Esophagus muscularis mucosa (tissue), 4 donors: Measurements from ENCODE around the gene C5AR1. TPM values are rescaled to one million over a fixed set of nuclear protein-coding genes. Genes with fewer than 3 reads are reported as not detected.
"Not testable (repeated sequence)": the region's sequence is repeated elsewhere in the genome, so short reads cannot be mapped to it uniquely, and the experiment has no call there.

Experiments
- DNase-seq: peaks from one replicate; pipeline ENCODE4 v3.0.0-alpha.2; 2017; ENCODE audit errors: extremely low spot score
- H3K27ac ChIP-seq, 4 donors: fragments of 200-600 bp; sonication (generic); replicated peaks in 1 of 4; 1 replicate in 3 of 4; 2 replicates in 1 of 4; pipeline ENCODE4 v1.5.1; 2016 to 2019; ENCODE audit warnings: mild to moderate bottlenecking in 1 of 4
- H3K27me3 ChIP-seq, 4 donors: fragments of 200-600 bp; sonication (generic); one replicate each; pipeline versions ENCODE4 v1.5.1 to v1.6.0; 2016 to 2019
- H3K36me3 ChIP-seq, 4 donors: fragments of 200-600 bp; sonication (generic); one replicate each; pipeline ENCODE4 v1.5.1; 2016 to 2019
- H3K4me1 ChIP-seq, 4 donors: fragments of 200-600 bp; sonication (generic); one replicate each; pipeline ENCODE4 v1.5.1; 2016 to 2019
- H3K4me3 ChIP-seq, 4 donors: fragments of 200-600 bp; sonication (generic); 1 replicate in 2 of 4; 2 replicates in 2 of 4; pipeline ENCODE4 v1.5.1; 2016 to 2019; ENCODE audit warnings: mild to moderate bottlenecking in 4 of 4, moderate library complexity in 1 of 4
- H3K9me3 ChIP-seq, 4 donors: fragments of 200-600 bp; sonication (generic); 1 replicate in 3 of 4; 2 replicates in 1 of 4; pipeline ENCODE4 v1.5.1; 2016 to 2019
- EP300 ChIP-seq: sonication (generic); formaldehyde crosslinking; IDR thresholded peaks from one replicate; pipeline ENCODE4 v1.6.1; 2017; ENCODE audit warnings: antibody characterized with exemption
- POLR2A ChIP-seq: fragments of 450-650 bp; IDR thresholded peaks from one replicate; pipeline ENCODE4 v1.6.1; 2017; ENCODE audit warnings: antibody characterized with exemption, moderate library complexity, mild to moderate bottlenecking, low read depth
- POLR2AphosphoS5 ChIP-seq, 2 donors: sonication (generic); formaldehyde crosslinking; IDR thresholded peaks; one replicate each; pipeline ENCODE4 v1.6.1; 2017; ENCODE audit warnings: antibody characterized with exemption in 2 of 2
- WGBS: methylation state at CpG from one replicate; pipeline ENCODE4 v1.1.5; 2018; 5-methylcytosine and 5-hydroxymethylcytosine counted together
- intact Hi-C: fragments of 100-400 bp; cut with DNase I; formaldehyde crosslinking; loops from one replicate; pipeline ENCODE4 v1.15.1; 2023
- total RNA-seq, 4 donors: library from RNA; depleted of rRNA; stranded (reverse); fragments of >200 nt; gene quantifications; one replicate each; pipeline versions ENCODE4 v1.1.0 to v1.2.1, GENCODE V29; 2016
- TF ChIP-seq, protein P1 (sequence below), 3 experiments: fragments of 200-600 bp in 2 of 3; fragments of 450-650 bp in 1 of 3; sonication (generic) in 2 of 3; IDR thresholded peaks; one replicate each; pipeline ENCODE4 v1.5.1; 2017 to 2019; ENCODE audit warnings: antibody characterized with exemption in 3 of 3, mild to moderate bottlenecking in 2 of 3, moderate library complexity in 1 of 3

Gene C5AR1
- total RNA-seq, 4 donors from 2014 or later: 5.0 to 32.6 (median 7.0) TPM

DNA sequence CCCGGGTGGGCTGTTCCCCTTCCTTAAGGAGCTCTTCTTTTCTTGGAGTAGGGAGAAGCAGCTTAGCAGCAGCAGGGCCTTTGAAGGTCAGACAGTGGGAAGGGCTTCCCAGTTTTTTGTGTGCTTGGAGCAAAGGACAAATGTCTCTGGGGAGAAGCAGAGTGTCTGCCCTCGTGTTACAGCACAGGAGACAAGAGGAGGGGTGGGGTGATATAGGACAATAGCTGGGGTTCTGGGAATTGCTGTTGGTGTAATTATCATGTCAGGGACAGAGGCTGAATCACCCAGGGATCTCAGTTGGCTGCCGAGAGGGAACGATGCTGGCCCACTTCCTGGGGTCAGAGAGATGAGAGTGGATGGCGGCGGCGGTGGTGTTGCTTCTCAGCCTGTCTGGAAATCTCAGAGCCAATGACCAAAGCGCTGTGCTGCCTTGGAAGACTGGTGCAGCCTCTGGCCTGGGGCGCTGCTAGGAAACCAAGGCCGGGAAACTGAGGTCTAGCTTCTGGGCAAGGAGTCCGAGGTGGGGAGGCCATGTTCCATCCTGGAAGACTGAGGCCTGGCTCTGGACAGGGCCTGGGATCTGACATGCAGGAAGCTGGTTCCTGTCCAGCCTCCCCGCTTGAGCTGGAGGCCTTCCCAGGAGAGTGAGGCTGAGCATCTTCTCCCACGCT lies 33.7 kb upstream of the C5AR1 start:
- H3K9me3 ChIP-seq: no peaks in the 10 kb centered on the region
- peak overlapping the region; percentile 88 to 99 (median 98) for H3K27ac ChIP-seq
- 60% methylated on average over 12 of the region's 13 CpGs for WGBS
- peaks cover 2 to 12% (median 12%) of the 10 kb centered on the region in 4 donors for H3K36me3 ChIP-seq
- peak in 1 of 2 donors; percentile 56 for TF ChIP-seq POLR2AphosphoS5 (IDR thresholded peaks at IDR 0.05)
- TF ChIP-seq, protein P1, sequence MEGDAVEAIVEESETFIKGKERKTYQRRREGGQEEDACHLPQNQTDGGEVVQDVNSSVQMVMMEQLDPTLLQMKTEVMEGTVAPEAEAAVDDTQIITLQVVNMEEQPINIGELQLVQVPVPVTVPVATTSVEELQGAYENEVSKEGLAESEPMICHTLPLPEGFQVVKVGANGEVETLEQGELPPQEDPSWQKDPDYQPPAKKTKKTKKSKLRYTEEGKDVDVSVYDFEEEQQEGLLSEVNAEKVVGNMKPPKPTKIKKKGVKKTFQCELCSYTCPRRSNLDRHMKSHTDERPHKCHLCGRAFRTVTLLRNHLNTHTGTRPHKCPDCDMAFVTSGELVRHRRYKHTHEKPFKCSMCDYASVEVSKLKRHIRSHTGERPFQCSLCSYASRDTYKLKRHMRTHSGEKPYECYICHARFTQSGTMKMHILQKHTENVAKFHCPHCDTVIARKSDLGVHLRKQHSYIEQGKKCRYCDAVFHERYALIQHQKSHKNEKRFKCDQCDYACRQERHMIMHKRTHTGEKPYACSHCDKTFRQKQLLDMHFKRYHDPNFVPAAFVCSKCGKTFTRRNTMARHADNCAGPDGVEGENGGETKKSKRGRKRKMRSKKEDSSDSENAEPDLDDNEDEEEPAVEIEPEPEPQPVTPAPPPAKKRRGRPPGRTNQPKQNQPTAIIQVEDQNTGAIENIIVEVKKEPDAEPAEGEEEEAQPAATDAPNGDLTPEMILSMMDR (IDR thresholded peaks at IDR 0.05): no peak
- intact Hi-C loops: no loop called here
- H3K4me3 ChIP-seq: peak overlapping the region; percentile 69 to 88 (median 80)
- DNase-seq: peak; percentile 94
- H3K4me1 ChIP-seq: peaks cover 34 to 54% (median 48%) of the 10 kb centered on the region in 4 donors
- H3K27me3 ChIP-seq: no peaks in the 10 kb centered on the region

DNA sequence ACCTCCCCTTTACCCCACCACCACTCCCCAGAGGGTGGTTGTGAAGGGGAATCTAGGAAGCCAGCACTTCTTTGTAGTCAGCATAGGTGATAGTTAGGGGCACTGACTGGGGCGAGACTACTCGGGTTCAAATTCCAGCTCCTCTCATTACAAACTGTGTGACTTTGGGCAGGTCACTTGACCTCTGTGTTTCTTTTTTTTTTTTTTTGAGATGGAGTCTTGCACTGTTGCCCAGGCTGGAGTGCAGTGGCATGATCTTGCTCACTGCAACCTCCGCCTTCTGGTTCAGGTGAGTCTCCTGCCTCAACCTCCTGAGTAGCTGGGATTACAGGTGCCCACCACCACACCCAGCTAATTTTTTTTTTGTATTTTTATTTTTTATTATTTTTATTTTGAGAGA lies 33.1 kb upstream of the C5AR1 start:
- H3K27me3 ChIP-seq, intact Hi-C loops, DNase-seq, H3K9me3 ChIP-seq, H3K36me3 ChIP-seq: not testable (repeated sequence)
- peak overlapping the region in 1 of 4 donors; percentile 88 for H3K4me3 ChIP-seq
- H3K27ac ChIP-seq: peak overlapping the region; percentile 88 to 99 (median 98)
- 77% methylated on average over 3 of the region's 3 CpGs for WGBS
- H3K4me1 ChIP-seq: peaks cover 34 to 54% (median 48%) of the 10 kb centered on the region in 4 donors

DNA sequence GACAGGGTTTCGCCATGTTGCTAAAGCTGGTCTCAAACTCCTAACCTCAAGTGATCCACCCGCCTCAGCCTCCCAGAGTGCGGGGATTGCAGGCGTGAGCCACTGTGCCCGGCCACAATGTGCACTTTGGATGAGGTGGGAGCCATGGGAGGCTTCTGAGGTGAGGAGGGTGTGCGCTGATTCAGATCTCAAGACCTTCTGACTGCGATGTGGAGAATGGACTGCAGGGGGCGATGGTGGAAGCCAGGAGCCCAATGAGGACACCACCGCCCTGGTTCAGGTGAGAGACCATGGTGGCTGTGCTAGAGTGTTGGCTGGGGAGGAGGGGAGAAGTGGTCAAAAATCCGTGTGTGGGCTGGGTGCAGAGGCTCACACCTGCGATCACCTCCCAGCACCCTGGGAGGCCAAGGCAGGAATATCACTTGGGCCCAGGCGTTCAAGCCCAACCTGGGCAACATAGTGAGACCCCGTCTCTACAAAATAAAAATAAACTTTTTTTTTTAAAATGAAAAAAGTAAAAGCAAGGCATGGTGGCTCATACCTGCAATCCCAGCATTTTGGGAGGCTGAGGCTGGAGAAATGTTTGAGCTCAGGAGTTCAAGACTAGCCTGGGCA lies 29.4 kb upstream of the C5AR1 start:
- Histone ChIP-seq H3K36me3 (no peaks in the 10 kb centered on the region), H3K27me3 (no peaks in the 10 kb centered on the region), H3K27ac (no peak overlapping the region), H3K4me1 (peaks cover 21 to 39% (median 26%) of the 10 kb centered on the region in 4 donors), H3K9me3 (no peaks in the 10 kb centered on the region), H3K4me3 (no peak overlapping the region)
- DNase-seq: no peak
- TF ChIP-seq, protein P1 (IDR thresholded peaks at IDR 0.05): peak in 1 of 3 experiments; percentile 46
- TF ChIP-seq POLR2AphosphoS5 (IDR thresholded peaks at IDR 0.05) (no peak), POLR2A (no peak)
- intact Hi-C loops: no loop called here
- WGBS: 84% methylated on average over 13 of the region's 13 CpGs

DNA sequence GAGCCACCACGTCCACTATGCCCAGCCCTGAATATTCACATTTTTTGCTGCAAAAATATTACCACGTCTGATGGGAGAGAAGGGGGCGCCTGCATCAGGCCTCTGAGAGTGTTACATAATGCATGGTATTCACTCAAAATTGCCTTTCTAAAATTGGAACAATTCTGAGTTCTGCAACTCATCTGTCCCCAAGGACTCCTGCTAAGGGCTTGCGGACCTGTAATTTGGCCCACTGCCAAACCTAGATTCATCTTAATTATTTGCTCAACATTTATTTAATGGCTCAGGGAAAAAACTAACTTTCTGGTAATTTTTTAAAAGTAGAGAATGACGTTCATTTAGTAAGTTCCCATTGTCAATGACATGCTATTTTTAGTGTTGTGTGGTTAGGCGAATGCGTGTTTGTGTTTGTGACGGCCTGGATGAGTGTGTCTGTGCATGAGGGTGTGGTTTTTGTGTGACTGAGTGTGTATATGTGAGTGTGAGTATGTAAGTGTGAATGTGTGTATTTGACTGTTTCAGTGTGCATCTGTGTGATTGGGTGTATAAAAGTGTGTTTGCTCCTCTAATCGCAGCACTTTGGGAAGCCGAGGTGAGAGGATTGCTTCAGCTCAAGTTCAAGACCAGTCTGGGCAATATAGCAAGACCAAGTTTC lies 26.1 kb upstream of the C5AR1 start:
- WGBS: 68% methylated on average over 10 of the region's 10 CpGs
- H3K27me3 ChIP-seq: no peaks in the 10 kb centered on the region
- DNase-seq: no peak
- intact Hi-C loops: no loop called here
- no peak overlapping the region for H3K4me3 ChIP-seq
- peaks cover 0 to 8% (median 0%) of the 10 kb centered on the region in 4 donors for H3K4me1 ChIP-seq
- TF ChIP-seq POLR2A (no peak), EP300 (no peak), POLR2AphosphoS5 (IDR thresholded peaks at IDR 0.05) (no peak)
- TF ChIP-seq, protein P1 (IDR thresholded peaks at IDR 0.05): no peak
- no peak overlapping the region for H3K27ac ChIP-seq
- H3K36me3 ChIP-seq: no peaks in the 10 kb centered on the region
- no peaks in the 10 kb centered on the region for H3K9me3 ChIP-seq

DNA sequence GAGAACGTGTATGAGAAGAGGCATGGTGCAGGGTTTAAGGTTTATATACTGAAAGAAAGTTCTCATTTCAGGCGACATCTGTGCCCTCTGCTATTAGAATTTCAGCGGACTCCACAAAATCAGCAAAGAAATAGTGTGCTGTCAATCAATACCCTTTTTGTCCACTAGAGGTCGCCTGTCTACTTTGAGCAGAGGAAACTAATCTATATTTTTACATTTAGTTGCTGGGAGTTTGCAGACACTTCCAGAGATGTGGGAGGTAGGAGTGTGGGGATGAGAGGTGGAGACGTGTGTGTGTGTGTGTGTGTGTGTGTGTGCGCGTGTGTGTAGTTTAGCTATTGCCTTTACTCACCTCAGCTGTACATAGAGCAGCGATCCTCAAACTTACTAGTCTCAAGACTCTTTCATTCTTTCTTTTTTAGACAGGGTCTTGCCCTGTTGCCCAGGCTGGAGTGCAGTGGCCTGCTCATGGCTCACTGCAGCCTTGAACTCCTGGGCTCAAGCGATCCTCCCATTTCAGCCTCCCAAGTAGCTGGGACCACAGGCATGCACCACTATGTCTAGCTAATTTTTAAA lies 25.2 kb upstream of the C5AR1 start:
- Histone ChIP-seq H3K27ac (no peak overlapping the region), H3K27me3 (no peaks in the 10 kb centered on the region), H3K4me3 (no peak overlapping the region), H3K9me3 (no peaks in the 10 kb centered on the region), H3K4me1 (peaks cover 0 to 13% (median 4%) of the 10 kb centered on the region in 4 donors), H3K36me3 (no peaks in the 10 kb centered on the region)
- DNase-seq: no peak
- TF ChIP-seq, protein P1 (IDR thresholded peaks at IDR 0.05): peak; percentile 85 to 87 (median 86)
- no peak for TF ChIP-seq POLR2A
- 26% methylated on average over 9 of the region's 9 CpGs for WGBS
- intact Hi-C loops: no loop called here
